Measurements from ENCODE around the gene SPANXN2.
"Not testable (repeated sequence)": the region's sequence is repeated elsewhere in the genome, so short reads cannot be mapped to it uniquely, and the experiment has no call there.

The SPANXN2 gene

GRCh38 chrX:143720652-143721051 lies at the start of gene SPANXN2:
Gene SPANXN2 (minus strand): TSS chrX:143720752. CDS start chrX:143720668, 84 bp downstream.
- H3K27ac ChIP-seq: not testable (repeated sequence)

- H3K27ac ChIP-seq: no peak overlapping the region
- TF ChIP-seq CTCF (conservative IDR thresholded peaks at IDR 0.05): no peak
- TF ChIP-seq ZFX (IDR thresholded peaks at IDR 0.05): no peak
Measured at GRCh38 chrX:143768976-143769375, 48.4 kb upstream of the SPANXN2 start.

- H3K27ac ChIP-seq: not testable (repeated sequence)
Measured at GRCh38 chrX:143767789-143768188, 47.2 kb upstream of the SPANXN2 start.

GRCh38 chrX:143757887-143758286 lies 37.3 kb upstream of the SPANXN2 start:
- TF ChIP-seq CTCF (conservative IDR thresholded peaks at IDR 0.05) (no peak), ZFX (IDR thresholded peaks at IDR 0.05) (no peak)
- no peak overlapping the region for H3K27ac ChIP-seq

- no peak overlapping the region for H3K27ac ChIP-seq
- 0 out of 2 replicates have a peak, but pooled peaks have one; percentile 7 for TF ChIP-seq CTCF (conservative IDR thresholded peaks at IDR 0.05)
- no peak for TF ChIP-seq ZFX (IDR thresholded peaks at IDR 0.05)
Measured at GRCh38 chrX:143757375-143757774, 36.8 kb upstream of the SPANXN2 start.

GRCh38 chrX:143754183-143754582 lies 33.6 kb upstream of the SPANXN2 start:
- H3K27ac ChIP-seq: no peak overlapping the region
- TF ChIP-seq ZFX (IDR thresholded peaks at IDR 0.05) (no peak), CTCF (conservative IDR thresholded peaks at IDR 0.05) (no peak)

- TF ChIP-seq ZFX (IDR thresholded peaks at IDR 0.05) (no peak), CTCF (conservative IDR thresholded peaks at IDR 0.05) (no peak)
- no peak overlapping the region for H3K27ac ChIP-seq
Measured at GRCh38 chrX:143733866-143734265, 13.3 kb upstream of the SPANXN2 start.

GRCh38 chrX:143726296-143726695 lies 5.7 kb upstream of the SPANXN2 start:
- no peak for TF ChIP-seq CTCF (conservative IDR thresholded peaks at IDR 0.05)
- no peak for TF ChIP-seq ZFX (IDR thresholded peaks at IDR 0.05)
- H3K27ac ChIP-seq: no peak overlapping the region

GRCh38 chrX:143701460-143701859 lies 19.1 kb downstream of the SPANXN2 start:
- TF ChIP-seq CTCF (conservative IDR thresholded peaks at IDR 0.05): no peak
- no peak for TF ChIP-seq ZFX (IDR thresholded peaks at IDR 0.05)
- no peak overlapping the region for H3K27ac ChIP-seq
